ENCODE measurements around the gene VPS16. TPM values are rescaled to one million over a fixed set of nuclear protein-coding genes. Genes with fewer than 3 reads are reported as not detected.

VPS16 gene
- total and polyA plus RNA-seq, 2 of the 13 experiments (the other 11 are each of a cell fraction or from before 2014, with no cell fraction given) = 34.2 to 35.4 TPM

DNA sequence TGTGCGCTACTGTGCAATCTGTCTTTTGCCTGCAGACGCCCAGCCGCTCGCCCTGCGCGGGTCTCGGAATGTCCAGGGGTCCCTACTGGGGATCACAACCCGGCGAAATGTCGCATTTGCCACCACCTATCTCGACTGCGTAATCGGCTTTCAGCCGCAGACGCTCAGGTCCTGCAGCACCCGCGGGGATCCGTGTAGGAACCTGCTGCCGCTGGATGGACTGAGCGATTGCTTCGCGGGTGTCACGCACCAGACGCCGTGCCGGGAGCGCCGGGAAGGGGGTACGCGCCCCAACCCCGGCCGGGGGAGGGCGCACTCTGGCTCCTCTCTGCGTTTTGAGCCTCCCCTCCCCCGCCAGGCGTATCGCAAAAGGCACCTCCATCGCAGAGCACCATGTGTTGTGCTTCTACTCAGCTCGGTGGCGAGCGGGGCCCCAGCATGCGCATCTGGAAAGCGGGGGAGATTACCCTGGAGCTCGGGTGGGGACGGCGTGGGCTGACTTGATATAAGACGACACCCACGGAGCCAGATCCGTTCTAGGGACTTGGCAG, 32.0 kb downstream of the VPS16 start (continued):
- TF ChIP-seq, protein P1, sequence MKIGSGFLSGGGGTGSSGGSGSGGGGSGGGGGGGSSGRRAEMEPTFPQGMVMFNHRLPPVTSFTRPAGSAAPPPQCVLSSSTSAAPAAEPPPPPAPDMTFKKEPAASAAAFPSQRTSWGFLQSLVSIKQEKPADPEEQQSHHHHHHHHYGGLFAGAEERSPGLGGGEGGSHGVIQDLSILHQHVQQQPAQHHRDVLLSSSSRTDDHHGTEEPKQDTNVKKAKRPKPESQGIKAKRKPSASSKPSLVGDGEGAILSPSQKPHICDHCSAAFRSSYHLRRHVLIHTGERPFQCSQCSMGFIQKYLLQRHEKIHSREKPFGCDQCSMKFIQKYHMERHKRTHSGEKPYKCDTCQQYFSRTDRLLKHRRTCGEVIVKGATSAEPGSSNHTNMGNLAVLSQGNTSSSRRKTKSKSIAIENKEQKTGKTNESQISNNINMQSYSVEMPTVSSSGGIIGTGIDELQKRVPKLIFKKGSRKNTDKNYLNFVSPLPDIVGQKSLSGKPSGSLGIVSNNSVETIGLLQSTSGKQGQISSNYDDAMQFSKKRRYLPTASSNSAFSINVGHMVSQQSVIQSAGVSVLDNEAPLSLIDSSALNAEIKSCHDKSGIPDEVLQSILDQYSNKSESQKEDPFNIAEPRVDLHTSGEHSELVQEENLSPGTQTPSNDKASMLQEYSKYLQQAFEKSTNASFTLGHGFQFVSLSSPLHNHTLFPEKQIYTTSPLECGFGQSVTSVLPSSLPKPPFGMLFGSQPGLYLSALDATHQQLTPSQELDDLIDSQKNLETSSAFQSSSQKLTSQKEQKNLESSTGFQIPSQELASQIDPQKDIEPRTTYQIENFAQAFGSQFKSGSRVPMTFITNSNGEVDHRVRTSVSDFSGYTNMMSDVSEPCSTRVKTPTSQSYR (CRISPR knock-in tag; IDR thresholded peaks at IDR 0.05; ENCODE audit: borderline replicate concordance) = peak; percentile 89
- TF ChIP-seq TMF1 (CRISPR knock-in tag; IDR thresholded peaks at IDR 0.05; ENCODE audit: low read depth) (peak; percentile 28), ZNF20 (CRISPR knock-in tag; IDR thresholded peaks at IDR 0.05) (0 out of 2 replicates have a peak, but pooled peaks have one; percentile 77), ZNF337 (CRISPR knock-in tag; IDR thresholded peaks at IDR 0.05; ENCODE audit: borderline replicate concordance, low read depth) (0 out of 2 replicates have a peak, but pooled peaks have one; percentile 19), ZNF703 (CRISPR knock-in tag; IDR thresholded peaks at IDR 0.05; ENCODE audit: borderline replicate concordance) (peak; percentile 84; the same call in 1 of the 2 replicates), NFE2L1 (CRISPR knock-in tag; IDR thresholded peaks at IDR 0.05; ENCODE audit: borderline replicate concordance) (no peak), EEA1 (CRISPR knock-in tag; IDR thresholded peaks at IDR 0.05; ENCODE audit: borderline replicate concordance) (peak; percentile 25; the same call in 1 of the 2 replicates), ZFP36L2 (CRISPR knock-in tag; IDR thresholded peaks at IDR 0.05) (peak; percentile 59; the same call in 1 of the 2 replicates), MXD4 (CRISPR knock-in tag; IDR thresholded peaks at IDR 0.05) (no peak), ZNF781 (CRISPR knock-in tag; IDR thresholded peaks at IDR 0.05; ENCODE audit: borderline replicate concordance, not compliant biosample characterization) (no peak), RFXAP (CRISPR knock-in tag; IDR thresholded peaks at IDR 0.05; ENCODE audit: borderline replicate concordance) (no peak), CBX5 (CRISPR knock-in tag; IDR thresholded peaks at IDR 0.05; ENCODE audit: borderline replicate concordance) (peak; percentile 76; the same call in 1 of the 2 replicates), ZFP82 (CRISPR knock-in tag; IDR thresholded peaks at IDR 0.05; ENCODE audit: borderline replicate concordance) (no peak), ZNF891 (CRISPR knock-in tag; IDR thresholded peaks at IDR 0.05) (peak; percentile 96), EHMT2 (IDR thresholded peaks at IDR 0.05; ENCODE audit: borderline replicate concordance, low read depth, low read length) (no peak), MED13 (CRISPR knock-in tag; IDR thresholded peaks at IDR 0.05) (no peak; the same call in 1 of the 2 replicates), ZNF121 (CRISPR knock-in tag; IDR thresholded peaks at IDR 0.05) (no peak), PTBP1 (IDR thresholded peaks at IDR 0.05; ENCODE audit: low read depth, low read length, poor library complexity, severe bottlenecking) (peak; percentile 53)
- TF ChIP-seq, protein P2, sequence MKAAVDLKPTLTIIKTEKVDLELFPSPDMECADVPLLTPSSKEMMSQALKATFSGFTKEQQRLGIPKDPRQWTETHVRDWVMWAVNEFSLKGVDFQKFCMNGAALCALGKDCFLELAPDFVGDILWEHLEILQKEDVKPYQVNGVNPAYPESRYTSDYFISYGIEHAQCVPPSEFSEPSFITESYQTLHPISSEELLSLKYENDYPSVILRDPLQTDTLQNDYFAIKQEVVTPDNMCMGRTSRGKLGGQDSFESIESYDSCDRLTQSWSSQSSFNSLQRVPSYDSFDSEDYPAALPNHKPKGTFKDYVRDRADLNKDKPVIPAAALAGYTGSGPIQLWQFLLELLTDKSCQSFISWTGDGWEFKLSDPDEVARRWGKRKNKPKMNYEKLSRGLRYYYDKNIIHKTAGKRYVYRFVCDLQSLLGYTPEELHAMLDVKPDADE (CRISPR knock-in tag; IDR thresholded peaks at IDR 0.05) = no peak
- TF ChIP-seq, protein P3, sequence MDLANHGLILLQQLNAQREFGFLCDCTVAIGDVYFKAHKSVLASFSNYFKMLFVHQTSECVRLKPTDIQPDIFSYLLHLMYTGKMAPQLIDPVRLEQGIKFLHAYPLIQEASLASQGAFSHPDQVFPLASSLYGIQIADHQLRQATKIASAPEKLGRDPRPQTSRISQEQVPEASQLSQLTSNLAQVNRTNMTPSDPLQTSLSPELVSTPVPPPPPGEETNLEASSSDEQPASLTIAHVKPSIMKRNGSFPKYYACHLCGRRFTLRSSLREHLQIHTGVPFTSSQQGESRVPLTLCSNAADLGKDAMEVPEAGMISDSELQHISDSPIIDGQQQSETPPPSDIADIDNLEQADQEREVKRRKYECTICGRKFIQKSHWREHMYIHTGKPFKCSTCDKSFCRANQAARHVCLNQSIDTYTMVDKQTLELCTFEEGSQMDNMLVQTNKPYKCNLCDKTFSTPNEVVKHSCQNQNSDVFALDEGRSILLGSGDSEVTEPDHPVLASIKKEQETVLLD (CRISPR knock-in tag; IDR thresholded peaks at IDR 0.05; ENCODE audit: low read depth) = no peak
- TF ChIP-seq, protein P4, sequence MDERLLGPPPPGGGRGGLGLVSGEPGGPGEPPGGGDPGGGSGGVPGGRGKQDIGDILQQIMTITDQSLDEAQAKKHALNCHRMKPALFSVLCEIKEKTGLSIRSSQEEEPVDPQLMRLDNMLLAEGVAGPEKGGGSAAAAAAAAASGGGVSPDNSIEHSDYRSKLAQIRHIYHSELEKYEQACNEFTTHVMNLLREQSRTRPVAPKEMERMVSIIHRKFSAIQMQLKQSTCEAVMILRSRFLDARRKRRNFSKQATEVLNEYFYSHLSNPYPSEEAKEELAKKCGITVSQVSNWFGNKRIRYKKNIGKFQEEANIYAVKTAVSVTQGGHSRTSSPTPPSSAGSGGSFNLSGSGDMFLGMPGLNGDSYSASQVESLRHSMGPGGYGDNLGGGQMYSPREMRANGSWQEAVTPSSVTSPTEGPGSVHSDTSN (CRISPR knock-in tag; IDR thresholded peaks at IDR 0.05) = no peak
- TF ChIP-seq, protein P5, sequence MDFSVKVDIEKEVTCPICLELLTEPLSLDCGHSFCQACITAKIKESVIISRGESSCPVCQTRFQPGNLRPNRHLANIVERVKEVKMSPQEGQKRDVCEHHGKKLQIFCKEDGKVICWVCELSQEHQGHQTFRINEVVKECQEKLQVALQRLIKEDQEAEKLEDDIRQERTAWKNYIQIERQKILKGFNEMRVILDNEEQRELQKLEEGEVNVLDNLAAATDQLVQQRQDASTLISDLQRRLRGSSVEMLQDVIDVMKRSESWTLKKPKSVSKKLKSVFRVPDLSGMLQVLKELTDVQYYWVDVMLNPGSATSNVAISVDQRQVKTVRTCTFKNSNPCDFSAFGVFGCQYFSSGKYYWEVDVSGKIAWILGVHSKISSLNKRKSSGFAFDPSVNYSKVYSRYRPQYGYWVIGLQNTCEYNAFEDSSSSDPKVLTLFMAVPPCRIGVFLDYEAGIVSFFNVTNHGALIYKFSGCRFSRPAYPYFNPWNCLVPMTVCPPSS (IDR thresholded peaks at IDR 0.05) = no peak

All from HepG2 (cell line).